ENCODE measurements around the gene FANCE. TPM values are rescaled to one million over a fixed set of nuclear protein-coding genes. Genes with fewer than 3 reads are reported as not detected.

Gene FANCE
- polyA plus RNA-seq (4.2 to 6.4 TPM (median 5.8 TPM) in 3 replicates), polyA minus RNA-seq (3.6 to 6.3 TPM (median 4.8 TPM) in 3 replicates)
- polyA plus RNA-seq (2011; ENCODE audit: low read depth): 3.4 TPM
- polyA plus RNA-seq (2011; cell fraction: cytosol; rRNA removed): 2.8 and 2.9 TPM in 2 replicates
- 3.0 and 3.4 TPM in 2 replicates for polyA plus RNA-seq (2011; cell fraction: nucleus; rRNA removed)
- 3.6 and 12.0 TPM in 2 replicates for polyA plus RNA-seq (2012; ENCODE audit: low replicate concordance)
- polyA minus RNA-seq (2011; cell fraction: cytosol; rRNA and poly(A)+ RNA removed): 3.3 TPM
- polyA minus RNA-seq (2011; cell fraction: nucleus; rRNA and poly(A)+ RNA removed): 1.3 and 2.1 TPM in 2 replicates

GRCh38 chr6:35452183-35453090 lies at the start of gene FANCE:
TSS of gene FANCE (plus strand) at chr6:35452338. CDS start at chr6:35452546, 208 bp downstream.
- no peaks in the 10 kb centered on the region for H3K27me3 ChIP-seq (ENCODE audit: control insufficient read depth, extremely low read depth, insufficient read depth, low read length)
- peak within 1 kb of the TSS; percentile 51 to 85 (median 78) for H3K4me3 ChIP-seq (ENCODE audit: control insufficient read depth in 2 of 3, extremely low read depth in 1 of 3, insufficient read depth in 2 of 3, low read depth in 1 of 3, low read length in 3 of 3)
- peak within 1 kb of the TSS; percentile 82 for H2AFZ ChIP-seq (ENCODE audit: control insufficient read depth, low read length)
- peak within 1 kb of the TSS; percentile 85 for H3K27ac ChIP-seq (ENCODE audit: control insufficient read depth, insufficient read depth, low read length)
- H3K9ac ChIP-seq (ENCODE audit: control insufficient read depth, extremely low read depth, insufficient read depth, low read length): peak within 1 kb of the TSS; percentile 80
- peaks cover 30% of the 10 kb centered on the region for H3K4me1 ChIP-seq (ENCODE audit: control insufficient read depth, extremely low read depth, insufficient read depth, low read length)
- H3K9me3 ChIP-seq (ENCODE audit: control insufficient read depth, low read depth, low read length): no peaks in the 10 kb centered on the region
- no peak for DNase-seq (ENCODE audit: low read depth, low spot score)
- H3K79me2 ChIP-seq (ENCODE audit: control insufficient read depth, insufficient read depth, low read length): peaks cover 1% of the 10 kb centered on the region
- TF ChIP-seq CTCF (optimal IDR thresholded peaks at IDR 0.05 in 1 of 3, IDR thresholded peaks at IDR 0.05 in 1 of 3, conservative IDR thresholded peaks at IDR 0.05 in 1 of 3; ENCODE audit: extremely low read depth in 1 of 3, insufficient read depth in 2 of 3, low read length in 3 of 3) (no peak), EZH2 (IDR thresholded peaks at IDR 0.05; ENCODE audit: low read length) (no peak)
- H3K9me1 ChIP-seq (ENCODE audit: control insufficient read depth, extremely low read depth, insufficient read depth, low read length): no peaks in the 10 kb centered on the region
- no peak for FAIRE-seq
- no peaks in the 10 kb centered on the region for H4K20me1 ChIP-seq (ENCODE audit: control insufficient read depth, extremely low read depth, insufficient read depth, low read length)
- peak within 1 kb of the TSS; percentile 90 for H3K4me2 ChIP-seq (ENCODE audit: control insufficient read depth, extremely low read depth, insufficient read depth, low read depth, low read length)
- dilution Hi-C loops (cut with MboI; ENCODE audit: extremely low pct_ligation_motif_present, low sequenced_read_pairs): no loop called here
- H3K36me3 ChIP-seq (ENCODE audit: control insufficient read depth in 2 of 2, extremely low read depth in 1 of 2, insufficient read depth in 2 of 2, low read length in 2 of 2): peaks cover 2 to 7% of the 10 kb centered on the region in 2 experiments

GRCh38 chr6:35402856-35403191 lies 49.3 kb upstream of the FANCE start:
- H3K9ac ChIP-seq (ENCODE audit: control insufficient read depth, extremely low read depth, insufficient read depth, low read length): peak overlapping the region; percentile 33
- H3K4me1 ChIP-seq (ENCODE audit: control insufficient read depth, extremely low read depth, insufficient read depth, low read length): peaks cover 34% of the 10 kb centered on the region
- H4K20me1 ChIP-seq (ENCODE audit: control insufficient read depth, extremely low read depth, insufficient read depth, low read length): no peaks in the 10 kb centered on the region
- no peaks in the 10 kb centered on the region for H3K9me3 ChIP-seq (ENCODE audit: control insufficient read depth, low read depth, low read length)
- peak overlapping the region; percentile 99 for H3K27ac ChIP-seq (ENCODE audit: control insufficient read depth, insufficient read depth, low read length)
- H2AFZ ChIP-seq (ENCODE audit: control insufficient read depth, low read length): no peak overlapping the region
- DNase-seq (ENCODE audit: low read depth, low spot score) (no peak), FAIRE-seq (no peak)
- peaks cover 11 to 14% of the 10 kb centered on the region in 2 experiments for H3K36me3 ChIP-seq (ENCODE audit: control insufficient read depth in 2 of 2, extremely low read depth in 1 of 2, insufficient read depth in 2 of 2, low read length in 2 of 2)
- H3K79me2 ChIP-seq (ENCODE audit: control insufficient read depth, insufficient read depth, low read length): peaks cover 76% of the 10 kb centered on the region
- no peak overlapping the region for H3K4me2 ChIP-seq (ENCODE audit: control insufficient read depth, extremely low read depth, insufficient read depth, low read depth, low read length)
- H3K9me1 ChIP-seq (ENCODE audit: control insufficient read depth, extremely low read depth, insufficient read depth, low read length): peaks cover 4% of the 10 kb centered on the region
- TF ChIP-seq CTCF (optimal IDR thresholded peaks at IDR 0.05 in 1 of 3, IDR thresholded peaks at IDR 0.05 in 1 of 3, conservative IDR thresholded peaks at IDR 0.05 in 1 of 3; ENCODE audit: extremely low read depth in 1 of 3, insufficient read depth in 2 of 3, low read length in 3 of 3): no peak
- no peak overlapping the region for H3K4me3 ChIP-seq (ENCODE audit: control insufficient read depth in 2 of 3, extremely low read depth in 1 of 3, insufficient read depth in 2 of 3, low read depth in 1 of 3, low read length in 3 of 3)
- no peaks in the 10 kb centered on the region for H3K27me3 ChIP-seq (ENCODE audit: control insufficient read depth, extremely low read depth, insufficient read depth, low read length)
- dilution Hi-C loops (cut with MboI; ENCODE audit: extremely low pct_ligation_motif_present, low sequenced_read_pairs): no loop called here
